ENCODE measurements around the gene ADAMTS14. TPM values are rescaled to one million over a fixed set of nuclear protein-coding genes. Genes with fewer than 3 reads are reported as not detected.

The ADAMTS14 gene
- total RNA-seq, 1 experiment from 2014 or later: 1.6 TPM

GRCh38 chr10:70744617-70745143, 72.4 kb downstream of the ADAMTS14 start:
- H3K56ac ChIP-seq (ENCODE audit: insufficient read length, low read depth, low read length): no peak overlapping the region
- no peaks in the 10 kb centered on the region; the same call in 1 of the 2 replicates for H3K4me1 ChIP-seq (ENCODE audit: insufficient read depth, low read length)
- no peaks in the 10 kb centered on the region for H3K23me2 ChIP-seq (ENCODE audit: insufficient read length, low read depth, low read length, poor library complexity, severe bottlenecking)
- H3K23ac ChIP-seq (ENCODE audit: insufficient read length, low read depth, low read length): no peak overlapping the region
- H4K91ac ChIP-seq (ENCODE audit: insufficient read length, low read depth, low read length): no peak overlapping the region
- H3K18ac ChIP-seq (ENCODE audit: insufficient read length, low read depth, low read length): no peak overlapping the region
- no peak overlapping the region for H3K9ac ChIP-seq (ENCODE audit: extremely low read depth, insufficient read length, low read length)
- no peak overlapping the region for H2AFZ ChIP-seq (ENCODE audit: low read length)
- H3K27me3 ChIP-seq (ENCODE audit: insufficient read depth, low read length): no peaks in the 10 kb centered on the region
- no CpG with 5 or more reads among the region's 6 CpGs for WGBS (ENCODE audit: extremely low coverage, insufficient read length, low lambda C conversion rate)
- no peak overlapping the region for H2BK12ac ChIP-seq (ENCODE audit: insufficient read length, low read depth, low read length)
- Mint-ChIP-seq H3K27ac (no peak overlapping the region), H3K4me3 (no peak overlapping the region), H3K36me3 (ENCODE audit: insufficient read depth in 1 of 3, low read depth in 3 of 3) (peaks cover 0 to 9% (median 0%) of the 10 kb centered on the region in 3 experiments; a peak in 3 of 7 replicates), H3K4me1 (peaks cover 8 to 11% of the 10 kb centered on the region in 2 experiments; a peak in 3 of 4 replicates), H3K9me3 (no peaks in the 10 kb centered on the region), H3K27me3 (ENCODE audit: low read depth) (no peaks in the 10 kb centered on the region)
- DNase-seq: no peak
- H2BK5ac ChIP-seq (ENCODE audit: insufficient read length, low read length): no peak overlapping the region
- no peak overlapping the region for H3T11ph ChIP-seq (ENCODE audit: low read length)
- H2BK120ac ChIP-seq (ENCODE audit: low read depth, low read length, poor library complexity, severe bottlenecking): no peak overlapping the region
- no peak overlapping the region for H2AK5ac ChIP-seq (ENCODE audit: insufficient read length, low read length)
- H3K4ac ChIP-seq (ENCODE audit: low read depth, low read length): no peak overlapping the region
- H2BK15ac ChIP-seq (ENCODE audit: low read depth, low read length): no peak overlapping the region
- no peak overlapping the region for H4K5ac ChIP-seq (ENCODE audit: insufficient read length, low read depth, low read length)
- H4K20me1 ChIP-seq (ENCODE audit: control insufficient read depth, insufficient read depth, insufficient read length): no peaks in the 10 kb centered on the region
- H3K79me1 ChIP-seq (ENCODE audit: insufficient read depth, low read depth, low read length, poor library complexity, severe bottlenecking): no peaks in the 10 kb centered on the region
- H3K27ac ChIP-seq (ENCODE audit: insufficient read length, low read depth, low read length): no peak overlapping the region
- H3K14ac ChIP-seq (ENCODE audit: insufficient read depth, low read length): no peak overlapping the region
- H3K79me2 ChIP-seq (ENCODE audit: insufficient read depth, low read length): no peaks in the 10 kb centered on the region
- H2BK20ac ChIP-seq (ENCODE audit: low read depth, low read length, poor library complexity, severe bottlenecking): no peak overlapping the region
- H3K9me3 ChIP-seq (ENCODE audit: control insufficient read depth, low read depth, low read length): no peaks in the 10 kb centered on the region
- no peak overlapping the region for H3K4me2 ChIP-seq (ENCODE audit: insufficient read depth, insufficient read length, low read length)
- H4K8ac ChIP-seq (replicated peaks; ENCODE audit: insufficient read length, low read depth, low read length): no peak overlapping the region
- TF ChIP-seq CTCF (conservative IDR thresholded peaks at IDR 0.05): no peak
